ENCODE data around the gene KRTAP6-3.

Gene KRTAP6-3

GRCh38 chr21:30592140-30592539, at the start of gene KRTAP6-3:
Gene KRTAP6-3, plus strand, starts transcription at chr21:30592440. Its CDS starts 6 bp downstream, at chr21:30592446.
- DNase-seq (ENCODE audit: low read depth), result no peak
- TF ChIP-seq CTCF (IDR thresholded peaks at IDR 0.05; ENCODE audit: insufficient read depth, low read depth, low read length, missing control alignments), result no peak
- H3K4me3 ChIP-seq (ENCODE audit: low read length), result no peak within 1 kb of the TSS

GRCh38 chr21:30552782-30553181, 39.5 kb upstream of the KRTAP6-3 start:
- no peak for TF ChIP-seq CTCF (IDR thresholded peaks at IDR 0.05; ENCODE audit: insufficient read depth, low read depth, low read length, missing control alignments)
- H3K4me3 ChIP-seq (ENCODE audit: low read length), result no peak overlapping the region
- no peak for DNase-seq (ENCODE audit: low read depth)

- no peak for TF ChIP-seq CTCF (IDR thresholded peaks at IDR 0.05; ENCODE audit: insufficient read depth, low read depth, low read length, missing control alignments)
- no peak for DNase-seq (ENCODE audit: low read depth)
- no peak overlapping the region for H3K4me3 ChIP-seq (ENCODE audit: low read length)
Measured at GRCh38 chr21:30555095-30555494, 37.1 kb upstream of the KRTAP6-3 start.

- peak; percentile 6 for DNase-seq (ENCODE audit: low read depth)
- no peak within 1 kb of the TSS for H3K4me3 ChIP-seq (ENCODE audit: low read length)
- TF ChIP-seq CTCF (IDR thresholded peaks at IDR 0.05; ENCODE audit: insufficient read depth, low read depth, low read length, missing control alignments), result no peak
Measured at GRCh38 chr21:30561264-30561895, 30.9 kb upstream of the KRTAP6-3 start, which contains the start of gene KRTAP19-7. Gene KRTAP19-7, minus strand, starts transcription at chr21:30561314. Its CDS starts 25 bp downstream, at chr21:30561289.

GRCh38 chr21:30561957-30562356, 30.3 kb upstream of the KRTAP6-3 start:
- no peak for DNase-seq (ENCODE audit: low read depth)
- no peak for TF ChIP-seq CTCF (IDR thresholded peaks at IDR 0.05; ENCODE audit: insufficient read depth, low read depth, low read length, missing control alignments)

GRCh38 chr21:30563072-30563471, 29.2 kb upstream of the KRTAP6-3 start:
- no peak for TF ChIP-seq CTCF (IDR thresholded peaks at IDR 0.05; ENCODE audit: insufficient read depth, low read depth, low read length, missing control alignments)
- H3K4me3 ChIP-seq (ENCODE audit: low read length), result no peak overlapping the region
- no peak for DNase-seq (ENCODE audit: low read depth)

More at GRCh38 chr21:30561957-30562356, 30.3 kb upstream of the KRTAP6-3 start:
- H3K4me3 ChIP-seq (ENCODE audit: low read length), result no peak overlapping the region

- H3K4me3 ChIP-seq (ENCODE audit: low read length), result no peak overlapping the region
- no peak for DNase-seq (ENCODE audit: low read depth)
- TF ChIP-seq CTCF (IDR thresholded peaks at IDR 0.05; ENCODE audit: insufficient read depth, low read depth, low read length, missing control alignments), result no peak
Measured at GRCh38 chr21:30563630-30564029, 28.6 kb upstream of the KRTAP6-3 start.

Measured in epithelial cell of esophagus (primary cell).